HG02884 (cell line): Measurements from ENCODE around the gene PRRC2B.
"Not testable (repeated sequence)": the region's sequence is repeated elsewhere in the genome, so short reads cannot be mapped to it uniquely, and the experiment has no call there.

Experiments used
- ATAC-seq: cut with Tn5 transposase; IDR thresholded peaks from one replicate; pipeline ENCODE4 v1.9.1; 2021; ENCODE audit warnings: mild to moderate bottlenecking, moderate library complexity; ENCODE audit not compliant: unreplicated experiment

Gene PRRC2B

GRCh38 chr9:131432597-131433301 is 38.9 kb downstream of the PRRC2B start:
- ATAC-seq, result no peak

- no peak for ATAC-seq
These were observed 39.5 kb downstream of the PRRC2B start for GRCh38 chr9:131433302-131433854.

- no peak for ATAC-seq
These were observed 40.8 kb downstream of the PRRC2B start for GRCh38 chr9:131434673-131435072.

- ATAC-seq, result no peak
These were observed 42.5 kb downstream of the PRRC2B start for GRCh38 chr9:131436376-131436775.

GRCh38 chr9:131436865-131437271 is 43.0 kb downstream of the PRRC2B start:
- ATAC-seq, result no peak

- no peak for ATAC-seq
These were observed 44.3 kb downstream of the PRRC2B start for GRCh38 chr9:131438190-131438589.

GRCh38 chr9:131439224-131439623 is 45.3 kb downstream of the PRRC2B start:
- no peak for ATAC-seq

- ATAC-seq, result no peak
These were observed 47.6 kb downstream of the PRRC2B start for GRCh38 chr9:131441441-131441840.

GRCh38 chr9:131442351-131442750 is 48.5 kb downstream of the PRRC2B start:
- no peak for ATAC-seq

- ATAC-seq, result no peak
These were observed 49.8 kb downstream of the PRRC2B start for GRCh38 chr9:131443648-131444047.

GRCh38 chr9:131446276-131446675 is 52.4 kb downstream of the PRRC2B start:
- no peak for ATAC-seq

- ATAC-seq, result no peak
These were observed 53.3 kb downstream of the PRRC2B start for GRCh38 chr9:131447148-131447547.

- no peak for ATAC-seq
These were observed 53.7 kb downstream of the PRRC2B start for GRCh38 chr9:131447600-131447999.

GRCh38 chr9:131448818-131449217 is 54.9 kb downstream of the PRRC2B start:
- ATAC-seq, result no peak

- no peak for ATAC-seq
These were observed 55.4 kb downstream of the PRRC2B start for GRCh38 chr9:131449276-131449675.

- no peak for ATAC-seq
These were observed 60.1 kb downstream of the PRRC2B start for GRCh38 chr9:131454028-131454427.

- ATAC-seq, result not testable (repeated sequence)
These were observed 61.8 kb downstream of the PRRC2B start for GRCh38 chr9:131455655-131456054.

GRCh38 chr9:131457746-131458145 is 63.9 kb downstream of the PRRC2B start:
- no peak for ATAC-seq

GRCh38 chr9:131459056-131459455 is 65.2 kb downstream of the PRRC2B start:
- ATAC-seq, result no peak

GRCh38 chr9:131461166-131461565 is 67.3 kb downstream of the PRRC2B start:
- ATAC-seq, result no peak

GRCh38 chr9:131464354-131465000 is 70.6 kb downstream of the PRRC2B start:
- no peak for ATAC-seq

GRCh38 chr9:131465401-131465800 is 71.5 kb downstream of the PRRC2B start:
- ATAC-seq, result no peak
